ENCODE data around the gene CCDC152. TPM values are rescaled to one million over a fixed set of nuclear protein-coding genes. Genes with fewer than 3 reads are reported as not detected.
A peak's percentile ranks its signal among the peaks of the same experiment; 100 is the strongest.

The CCDC152 gene
- total RNA-seq, 2 donors from 2014 or later = 0.90 to 2.3 TPM

DNA sequence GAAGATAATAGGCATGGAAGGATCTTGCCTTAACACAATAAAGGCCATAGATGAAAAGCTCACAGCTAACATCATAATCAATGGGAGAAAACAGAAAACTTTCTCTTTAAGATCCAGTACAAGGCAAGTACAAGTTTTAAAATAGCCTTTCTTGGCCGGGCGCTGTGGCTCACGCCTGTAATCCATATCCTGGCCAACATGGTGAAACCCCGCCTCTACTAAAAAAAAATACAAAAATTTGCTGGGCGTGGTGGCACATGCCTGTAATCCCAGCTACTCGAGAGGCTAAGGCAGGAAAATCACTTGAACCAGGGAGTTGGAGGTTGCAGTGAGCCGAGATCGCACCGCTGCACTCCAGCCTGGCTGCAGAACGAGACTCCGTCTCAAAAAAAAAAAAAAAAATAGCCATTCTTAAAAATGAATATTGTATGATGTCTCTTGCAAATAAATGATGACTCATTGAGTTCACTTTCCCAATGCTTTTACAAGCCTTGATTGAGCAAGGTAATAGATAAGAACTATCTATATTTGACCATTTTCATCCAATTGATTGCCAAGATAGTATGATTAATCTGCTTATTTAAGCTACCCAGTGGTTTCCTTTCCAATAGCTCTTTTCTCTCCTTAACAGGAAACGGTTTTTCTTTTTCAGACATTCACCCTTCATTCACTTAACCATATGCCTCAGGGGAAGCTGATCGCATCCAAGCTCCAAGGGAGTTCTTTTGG, 15.8 kb downstream of the CCDC152 start:
- intact Hi-C loops (cut with DNase I) = no loop called here
- DNase-seq (ENCODE audit: low spot score) = peak; percentile 68

DNA sequence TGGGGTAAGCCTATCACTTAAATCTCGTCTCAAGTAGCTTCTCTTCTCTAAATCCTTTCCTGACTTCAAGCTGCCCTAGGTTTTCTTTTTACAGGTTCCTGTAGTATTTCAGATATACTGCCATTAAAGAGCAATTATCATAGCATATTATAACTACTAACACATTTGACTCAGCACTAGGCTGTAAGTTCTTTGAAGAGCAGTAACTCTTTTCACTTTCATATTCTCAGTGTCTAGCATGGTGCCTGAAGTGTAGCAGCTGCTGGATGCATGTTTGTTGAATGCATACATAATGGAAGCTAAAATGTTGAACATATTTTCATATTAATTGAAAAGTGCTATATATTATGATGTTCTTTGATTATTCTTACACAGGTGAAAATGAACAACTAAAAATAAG, 22.5 kb downstream of the CCDC152 start:
- intact Hi-C loops (cut with DNase I) = no loop called here
- no peak for DNase-seq (ENCODE audit: low spot score)

- no peak for DNase-seq (ENCODE audit: low spot score)
- intact Hi-C loops (cut with DNase I) = no loop called here
Measured at GRCh38 chr5:42781584-42781983, 25.0 kb downstream of the CCDC152 start.

DNA sequence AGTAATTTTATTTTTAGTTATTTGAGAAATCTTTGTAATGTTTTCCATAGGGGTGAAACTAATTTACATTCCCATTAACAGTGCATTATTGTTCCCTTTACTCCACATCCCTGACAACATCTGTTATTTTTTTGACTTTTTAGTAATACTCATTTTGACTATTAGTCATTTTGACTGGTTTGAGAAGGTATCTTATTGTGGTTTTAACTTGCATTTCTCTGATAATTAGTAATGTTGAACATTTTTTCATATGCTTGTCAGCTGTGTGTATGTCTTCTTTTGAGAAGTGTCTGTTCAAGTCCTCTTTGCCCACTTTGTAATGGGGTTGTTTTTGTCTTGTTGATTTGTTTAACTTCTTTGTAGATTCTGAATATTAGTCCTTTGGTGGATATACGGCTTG, 27.5 kb downstream of the CCDC152 start:
- intact Hi-C loops (cut with DNase I) = no loop called here
- no peak for DNase-seq (ENCODE audit: low spot score)

DNA sequence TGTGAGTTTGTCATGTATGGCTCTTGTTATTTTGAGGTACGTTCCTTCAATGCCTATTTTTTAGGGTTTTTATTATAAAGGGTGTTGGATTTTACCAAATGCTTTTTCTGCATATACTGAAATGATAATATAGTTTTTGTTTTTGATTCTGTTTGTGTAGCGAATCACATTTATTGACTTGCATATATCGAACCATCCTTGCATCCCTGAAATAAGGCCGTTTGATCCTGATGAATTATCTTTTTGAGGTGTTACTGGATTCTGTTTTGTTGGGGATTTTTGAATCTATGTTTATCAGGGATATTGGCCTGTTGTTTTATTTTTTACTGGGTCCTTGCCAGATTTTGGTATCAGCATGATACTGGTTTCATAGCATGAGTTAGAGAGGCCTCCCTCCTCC, 29.1 kb downstream of the CCDC152 start:
- DNase-seq (ENCODE audit: low spot score) = no peak
- intact Hi-C loops (cut with DNase I) = no loop called here

DNA sequence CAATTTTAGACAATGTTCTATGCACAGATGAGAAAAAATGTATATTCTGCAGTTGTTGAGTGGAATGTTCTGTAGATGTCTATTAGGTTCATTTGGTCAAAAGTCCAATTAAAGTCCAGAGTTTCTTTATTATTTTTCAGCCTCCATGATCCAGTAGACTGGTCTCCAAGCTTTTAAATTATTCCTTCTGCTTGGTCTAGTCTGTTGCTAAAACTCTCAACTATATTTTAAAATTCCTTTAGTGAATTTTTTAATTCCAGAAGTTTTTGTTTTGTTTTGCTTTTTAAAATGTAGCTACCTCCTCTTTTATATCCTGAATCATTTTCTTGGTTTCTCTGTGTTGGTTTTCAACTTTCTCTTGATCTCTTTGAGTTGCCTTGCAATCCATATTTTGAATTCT, 30.5 kb downstream of the CCDC152 start:
- DNase-seq (ENCODE audit: low spot score) = no peak
- intact Hi-C loops (cut with DNase I) = no loop called here

DNA sequence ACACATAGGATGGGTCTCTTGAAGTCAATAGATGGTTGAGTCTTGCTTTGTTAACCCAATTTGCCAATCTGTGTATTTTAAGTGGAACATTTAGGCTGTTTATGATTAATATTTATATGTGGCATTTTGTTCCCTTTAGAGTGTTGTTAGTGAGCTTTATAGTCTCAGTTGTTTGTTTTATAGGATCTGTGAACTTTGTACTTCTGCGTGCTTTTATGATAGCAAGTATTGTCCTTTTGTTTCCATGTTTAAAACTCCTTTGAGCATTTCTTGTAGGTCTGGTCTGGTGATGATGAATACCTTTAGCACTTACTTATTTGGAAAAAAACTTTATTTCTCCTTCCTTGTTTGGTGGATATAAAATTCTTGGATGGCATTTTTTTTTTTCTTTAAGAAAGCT, 31.2 kb downstream of the CCDC152 start:
- intact Hi-C loops (cut with DNase I) = no loop called here
- DNase-seq (ENCODE audit: low spot score) = no peak

GRCh38 chr5:42791151-42791550, 34.5 kb downstream of the CCDC152 start:
- no peak for DNase-seq (ENCODE audit: low spot score)
- intact Hi-C loops (cut with DNase I) = no loop called here

GRCh38 chr5:42798284-42799240, 41.9 kb downstream of the CCDC152 start:
- DNase-seq (ENCODE audit: low spot score) = no peak
- intact Hi-C loops (cut with DNase I) = no loop called here

DNA sequence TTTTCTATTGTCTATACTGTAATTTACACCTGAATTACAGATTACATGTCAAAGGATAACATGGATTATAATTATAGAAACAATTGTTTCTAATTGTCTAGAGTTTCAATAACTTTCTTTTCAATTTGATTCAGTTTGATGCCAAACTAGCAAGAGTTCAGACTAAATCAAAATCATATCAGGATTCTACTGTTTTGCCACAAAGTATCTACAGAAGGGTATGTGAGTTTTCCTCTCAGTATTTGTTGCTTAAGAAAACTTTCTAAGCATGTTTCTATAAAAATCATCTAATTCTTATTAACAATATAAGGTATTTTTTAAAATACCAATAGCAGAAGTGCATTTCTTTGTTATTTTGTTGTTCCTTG, 42.6 kb downstream of the CCDC152 start:
- no peak for DNase-seq (ENCODE audit: low spot score)
- intact Hi-C loops (cut with DNase I) = no loop called here

DNA sequence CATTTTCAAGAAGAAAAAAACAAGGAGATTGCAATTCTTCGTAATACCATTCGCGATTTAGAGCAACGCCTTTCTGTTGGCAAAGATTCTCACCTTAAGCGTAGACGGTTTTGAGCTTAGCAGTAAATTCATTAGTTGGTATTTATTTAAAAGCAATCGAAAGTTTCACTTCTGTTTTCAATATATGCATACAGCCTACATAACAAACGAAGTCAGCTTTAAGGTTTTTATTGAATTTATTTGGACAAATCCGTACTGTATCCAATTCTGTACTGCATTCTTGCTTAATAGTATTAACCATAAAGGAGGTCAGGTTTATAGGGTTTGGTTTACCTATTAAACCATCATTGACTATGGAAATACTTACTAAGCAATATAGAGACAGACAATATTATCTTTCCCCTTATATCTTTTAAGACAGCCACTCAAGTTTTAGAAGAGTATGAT, 43.1 kb downstream of the CCDC152 start:
- no peak for DNase-seq (ENCODE audit: low spot score)
- intact Hi-C loops (cut with DNase I) = no loop called here

GRCh38 chr5:42800748-42801330, 44.2 kb downstream of the CCDC152 start:
- DNase-seq (ENCODE audit: low spot score) = no peak
- intact Hi-C loops (cut with DNase I) = no loop called here

DNA sequence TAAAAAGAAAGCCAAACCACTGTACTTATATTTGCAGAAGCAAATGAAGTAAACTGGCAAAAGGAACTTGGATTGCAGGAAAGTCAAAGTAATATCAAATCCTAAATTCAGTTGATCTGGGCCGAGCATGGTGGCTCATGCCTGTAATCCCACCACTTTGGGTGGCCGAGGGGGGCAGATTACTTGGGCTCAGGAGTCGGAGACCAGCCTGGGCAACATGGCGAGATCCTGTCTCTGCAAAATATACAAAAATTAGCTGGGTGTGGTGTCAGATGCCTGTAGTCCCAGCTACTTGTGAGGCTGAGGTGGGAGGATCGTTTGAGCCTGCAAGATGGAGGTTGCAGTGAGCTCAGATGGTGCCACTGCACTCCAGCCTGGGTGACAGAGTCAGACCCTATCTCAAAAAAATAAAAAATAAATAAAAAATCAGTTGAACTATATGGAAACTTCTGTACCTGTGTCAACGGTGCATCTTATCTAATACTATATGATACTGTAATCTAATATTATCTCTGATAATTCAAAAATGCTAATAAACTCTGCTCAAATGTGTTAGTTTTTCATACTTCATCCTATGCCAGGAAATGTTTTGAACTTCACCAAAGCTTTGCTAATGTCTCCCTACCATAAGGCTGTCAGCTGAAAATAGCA, 45.0 kb downstream of the CCDC152 start:
- intact Hi-C loops (cut with DNase I) = no loop called here
- DNase-seq (ENCODE audit: low spot score) = no peak

- intact Hi-C loops (cut with DNase I) = no loop called here
- DNase-seq (ENCODE audit: low spot score) = no peak
Measured at GRCh38 chr5:42804717-42805339, 48.2 kb downstream of the CCDC152 start.

DNA sequence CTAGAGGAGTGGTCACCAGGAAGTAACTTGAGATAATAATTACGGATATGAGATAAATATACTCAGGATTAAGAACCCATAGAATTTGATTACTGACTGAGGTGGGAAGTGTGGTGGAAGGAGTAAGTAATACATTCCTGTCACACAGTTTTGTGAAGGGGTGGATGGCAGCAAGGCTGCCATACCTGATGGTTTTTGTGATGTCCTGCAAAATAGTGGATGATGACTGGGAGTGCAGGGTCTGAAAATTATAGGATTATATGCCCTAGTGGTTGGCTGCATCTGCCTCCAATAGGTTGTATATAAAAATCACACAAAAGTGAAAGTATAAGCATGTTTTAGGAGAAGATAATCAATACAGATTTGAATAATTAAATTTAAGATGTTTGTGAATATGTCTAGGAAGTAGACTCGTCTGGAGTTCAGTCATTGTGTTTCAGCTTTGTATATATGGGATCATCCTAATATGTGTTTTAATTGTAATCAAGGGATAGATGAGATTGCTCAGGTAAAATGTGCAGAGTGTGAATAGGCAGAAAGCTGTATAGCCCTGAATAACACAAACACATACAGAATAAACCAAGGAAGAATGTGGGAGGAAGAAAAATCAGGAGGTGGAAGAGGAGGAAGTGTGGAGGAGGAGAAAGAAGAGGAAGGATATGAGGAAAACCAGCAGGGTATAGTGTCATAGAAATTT, 49.5 kb downstream of the CCDC152 start:
- no peak for DNase-seq (ENCODE audit: low spot score)
- intact Hi-C loops (cut with DNase I) = no loop called here

DNA sequence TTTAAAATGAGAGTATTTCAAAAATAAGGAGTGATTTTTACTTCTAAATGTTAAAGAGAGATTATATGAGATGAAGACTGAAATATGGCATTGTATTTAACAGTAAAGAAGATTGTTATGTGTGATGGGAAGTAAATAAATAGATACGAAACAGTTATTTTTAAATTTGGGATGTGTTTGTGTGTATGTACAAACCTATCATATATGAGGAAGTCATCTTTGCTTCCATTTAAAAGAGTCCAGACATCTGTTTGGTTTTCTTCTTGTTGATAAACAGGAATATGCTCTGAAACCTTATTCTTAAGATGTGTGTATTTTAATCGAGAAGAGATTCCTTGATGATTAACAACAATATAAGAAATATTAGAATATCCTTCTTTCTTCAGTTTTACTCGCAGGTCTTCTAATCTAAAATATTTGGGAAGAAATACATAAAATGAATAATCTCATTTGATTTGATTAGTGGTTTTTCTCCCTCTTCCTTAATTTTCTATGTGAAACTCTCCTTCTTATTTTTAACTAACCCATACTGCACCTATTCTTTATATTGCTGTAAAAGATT, 50.2 kb downstream of the CCDC152 start:
- no peak for DNase-seq (ENCODE audit: low spot score)
- intact Hi-C loops (cut with DNase I) = no loop called here

DNA sequence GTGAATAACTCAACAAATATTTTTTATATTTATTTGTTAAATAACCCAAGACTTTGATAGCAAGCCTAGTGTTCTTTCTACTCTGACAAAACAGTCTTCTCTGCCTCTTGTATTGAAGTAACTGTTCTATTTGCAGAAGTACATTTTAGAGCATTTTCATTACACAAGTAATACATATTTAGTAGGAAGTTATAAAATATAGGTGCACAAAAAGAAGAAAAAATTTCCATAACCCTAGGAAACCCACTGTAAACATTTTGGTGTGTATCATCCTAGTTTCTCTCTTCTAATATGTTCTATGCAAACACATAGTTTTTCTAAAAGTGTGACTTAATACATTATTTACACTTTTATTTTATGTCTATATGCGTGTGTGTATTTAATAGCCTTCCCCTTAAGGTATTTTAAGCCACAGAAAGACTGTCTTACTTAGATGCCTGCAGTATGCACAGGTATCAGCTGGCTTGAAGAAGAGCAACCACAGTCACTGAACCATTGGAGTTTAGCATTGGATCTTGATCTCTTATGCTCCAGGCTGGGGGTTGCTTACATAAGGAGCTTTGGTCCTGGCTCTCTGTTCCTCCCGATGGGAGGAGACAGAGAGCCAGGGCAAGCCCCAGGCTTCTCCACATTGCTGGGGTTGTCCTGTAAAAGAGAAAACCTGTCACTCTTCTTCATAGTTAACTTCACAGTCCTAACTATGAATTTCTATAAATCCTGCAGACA, 51.3 kb downstream of the CCDC152 start:
- intact Hi-C loops (cut with DNase I) = no loop called here
- no peak for DNase-seq (ENCODE audit: low spot score)

All from posterior vena cava (tissue), 2 donors.